Middle frontal gyrus (tissue), 1 donor: ENCODE measurements around the gene MYH7B.

Experiments used
- DNase-seq: peaks from one replicate; pipeline ENCODE4 v3.0.0-alpha.2; 2015; ENCODE audit warnings: low spot score; ENCODE audit errors: extremely low spot score

Gene MYH7B

DNA sequence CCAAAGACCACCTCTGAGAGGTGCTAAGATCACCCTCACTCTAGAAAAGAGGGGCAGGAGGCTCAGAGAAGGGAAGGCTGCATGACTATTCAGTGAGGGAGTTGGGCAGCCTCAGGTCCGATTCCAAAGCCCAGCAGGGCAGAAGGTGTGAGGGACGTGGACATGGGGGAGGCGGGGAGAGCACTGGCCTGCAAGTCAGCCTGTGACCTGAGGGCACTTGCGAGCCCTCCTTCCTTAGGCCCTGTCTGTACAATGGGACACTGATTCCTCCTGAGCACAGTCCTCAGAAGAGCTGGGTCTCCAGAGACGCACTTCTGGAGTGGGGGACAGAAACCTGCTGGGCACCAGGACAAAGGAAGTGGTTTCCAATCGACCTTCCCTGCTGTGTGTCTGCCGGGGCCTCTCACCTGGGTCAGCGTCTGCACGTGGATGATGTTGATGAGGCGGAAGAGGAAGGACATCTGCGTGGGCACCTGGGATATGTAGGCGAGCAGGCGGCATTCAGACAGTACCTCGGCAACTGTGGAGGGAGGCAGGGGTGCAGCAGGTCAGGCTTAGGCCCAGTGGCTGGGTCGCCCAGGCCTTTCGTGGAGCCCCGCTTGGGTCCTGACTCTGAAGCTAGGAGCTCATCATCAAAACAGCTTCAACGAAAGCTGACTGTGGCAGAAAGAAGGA is 48.5 kb downstream of the MYH7B start:
- DNase-seq = no peak

DNA sequence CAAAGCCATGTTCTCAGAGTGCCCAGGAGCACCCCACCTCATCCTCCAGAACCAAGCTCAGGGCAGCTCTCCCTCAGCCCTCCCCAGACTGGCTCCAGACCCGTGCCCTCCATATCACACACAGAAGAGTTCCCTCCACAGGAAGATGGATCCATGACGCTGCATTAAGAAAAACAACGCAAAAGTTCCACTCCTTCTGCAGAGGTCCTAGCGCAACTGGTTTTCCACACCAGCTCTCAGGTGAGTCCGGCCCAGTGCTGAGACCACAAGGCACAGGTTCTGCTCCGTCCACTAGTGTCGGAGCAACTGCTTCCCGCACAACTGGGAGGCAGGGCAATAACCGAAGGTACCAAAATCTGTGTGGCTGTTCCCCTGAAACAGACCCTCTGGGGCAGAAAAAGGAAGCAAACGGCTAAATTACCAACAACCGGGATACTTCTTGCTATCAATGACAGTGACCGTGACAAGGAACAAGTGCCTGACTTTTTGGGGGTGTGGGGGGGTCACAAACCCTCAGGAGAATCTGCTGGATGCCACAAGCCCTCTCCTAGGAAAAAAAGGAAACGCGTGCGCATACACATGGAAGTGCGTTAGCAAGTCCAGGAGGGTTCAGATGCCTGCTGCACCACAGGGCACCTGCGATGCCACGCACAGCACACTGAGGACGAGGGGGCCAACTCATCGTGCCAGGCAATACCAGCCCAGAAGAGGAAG is 49.2 kb downstream of the MYH7B start:
- no peak for DNase-seq
